ENCODE data around the gene EIF5AL1.
A peak's percentile ranks its signal among the peaks of the same experiment; 100 is the strongest.

EIF5AL1 gene

GRCh38 chr10:79479283-79479909 is 32.9 kb upstream of the EIF5AL1 start:
- H3K27ac ChIP-seq = no peak overlapping the region
- TF ChIP-seq, protein P1, sequence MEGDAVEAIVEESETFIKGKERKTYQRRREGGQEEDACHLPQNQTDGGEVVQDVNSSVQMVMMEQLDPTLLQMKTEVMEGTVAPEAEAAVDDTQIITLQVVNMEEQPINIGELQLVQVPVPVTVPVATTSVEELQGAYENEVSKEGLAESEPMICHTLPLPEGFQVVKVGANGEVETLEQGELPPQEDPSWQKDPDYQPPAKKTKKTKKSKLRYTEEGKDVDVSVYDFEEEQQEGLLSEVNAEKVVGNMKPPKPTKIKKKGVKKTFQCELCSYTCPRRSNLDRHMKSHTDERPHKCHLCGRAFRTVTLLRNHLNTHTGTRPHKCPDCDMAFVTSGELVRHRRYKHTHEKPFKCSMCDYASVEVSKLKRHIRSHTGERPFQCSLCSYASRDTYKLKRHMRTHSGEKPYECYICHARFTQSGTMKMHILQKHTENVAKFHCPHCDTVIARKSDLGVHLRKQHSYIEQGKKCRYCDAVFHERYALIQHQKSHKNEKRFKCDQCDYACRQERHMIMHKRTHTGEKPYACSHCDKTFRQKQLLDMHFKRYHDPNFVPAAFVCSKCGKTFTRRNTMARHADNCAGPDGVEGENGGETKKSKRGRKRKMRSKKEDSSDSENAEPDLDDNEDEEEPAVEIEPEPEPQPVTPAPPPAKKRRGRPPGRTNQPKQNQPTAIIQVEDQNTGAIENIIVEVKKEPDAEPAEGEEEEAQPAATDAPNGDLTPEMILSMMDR (conservative IDR thresholded peaks at IDR 0.05) = no peak

GRCh38 chr10:79482304-79482703 is 30.0 kb upstream of the EIF5AL1 start:
- H3K27ac ChIP-seq = no peak overlapping the region
- TF ChIP-seq, protein P1 (conservative IDR thresholded peaks at IDR 0.05) = no peak

- no peak overlapping the region for H3K27ac ChIP-seq
- TF ChIP-seq, protein P1 (conservative IDR thresholded peaks at IDR 0.05) = no peak
Observed at GRCh38 chr10:79482741-79483140, 29.6 kb upstream of the EIF5AL1 start.

DNA sequence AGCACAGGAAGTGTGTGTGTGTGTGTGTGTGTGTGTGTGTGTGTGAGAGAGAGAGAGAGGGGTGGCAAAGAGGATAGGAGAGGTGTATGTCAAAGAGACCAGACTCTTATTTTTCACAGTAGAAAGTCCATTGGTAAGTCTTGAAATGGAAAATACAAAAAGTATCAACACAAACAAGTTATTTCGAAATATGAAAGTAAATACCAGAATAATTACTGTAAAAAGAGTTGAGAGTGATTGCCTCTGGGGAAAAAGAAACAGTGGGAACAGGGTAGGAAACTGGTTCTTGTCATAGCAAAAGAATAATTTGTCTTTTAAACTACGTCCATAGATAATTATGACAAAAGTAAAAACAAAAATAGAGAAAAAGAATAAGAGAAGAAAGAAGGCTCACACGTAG is 29.0 kb upstream of the EIF5AL1 start:
- TF ChIP-seq, protein P1 (conservative IDR thresholded peaks at IDR 0.05) = no peak
- H3K27ac ChIP-seq = no peak overlapping the region

DNA sequence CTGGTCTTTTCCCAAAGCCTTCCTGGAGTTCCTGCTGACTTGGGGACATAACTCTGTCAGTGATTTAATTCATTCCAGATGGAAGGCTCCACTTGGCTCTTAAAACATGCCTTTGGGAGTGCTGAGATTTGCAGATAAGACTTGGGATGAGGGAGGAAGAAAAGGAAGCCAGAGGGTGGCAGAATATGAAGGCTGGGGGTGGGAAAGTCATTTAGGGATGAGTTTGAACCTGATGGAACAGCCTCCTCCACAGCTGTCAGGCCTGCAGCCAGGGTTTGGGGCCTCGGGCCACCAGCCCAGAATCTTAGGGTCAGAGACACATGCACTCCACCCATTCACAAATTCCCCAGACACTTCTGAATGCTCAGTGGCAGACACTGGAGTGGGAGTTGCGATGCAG is 28.4 kb upstream of the EIF5AL1 start:
- TF ChIP-seq, protein P1 (conservative IDR thresholded peaks at IDR 0.05) = no peak
- no peak overlapping the region for H3K27ac ChIP-seq

DNA sequence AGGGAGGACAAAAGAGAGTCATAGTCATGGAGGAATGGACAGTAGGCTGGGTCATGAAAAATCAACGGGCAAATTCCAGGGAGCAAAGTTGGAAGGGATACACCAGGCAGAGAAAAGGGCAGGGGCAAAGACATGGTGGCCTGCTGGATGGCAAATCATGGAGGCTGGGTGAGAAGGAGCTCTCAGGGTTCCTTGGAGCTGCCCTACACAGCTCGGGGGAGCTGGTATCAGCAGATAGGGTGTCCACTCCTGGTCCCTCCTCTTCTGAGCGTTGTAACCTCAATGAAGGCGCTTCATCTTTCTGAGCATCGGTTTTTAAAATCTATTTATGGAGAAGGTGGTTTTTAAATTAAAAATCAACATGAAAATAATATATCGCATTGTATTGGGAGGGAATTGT is 27.9 kb upstream of the EIF5AL1 start:
- TF ChIP-seq, protein P1 (conservative IDR thresholded peaks at IDR 0.05) = no peak
- no peak overlapping the region for H3K27ac ChIP-seq

DNA sequence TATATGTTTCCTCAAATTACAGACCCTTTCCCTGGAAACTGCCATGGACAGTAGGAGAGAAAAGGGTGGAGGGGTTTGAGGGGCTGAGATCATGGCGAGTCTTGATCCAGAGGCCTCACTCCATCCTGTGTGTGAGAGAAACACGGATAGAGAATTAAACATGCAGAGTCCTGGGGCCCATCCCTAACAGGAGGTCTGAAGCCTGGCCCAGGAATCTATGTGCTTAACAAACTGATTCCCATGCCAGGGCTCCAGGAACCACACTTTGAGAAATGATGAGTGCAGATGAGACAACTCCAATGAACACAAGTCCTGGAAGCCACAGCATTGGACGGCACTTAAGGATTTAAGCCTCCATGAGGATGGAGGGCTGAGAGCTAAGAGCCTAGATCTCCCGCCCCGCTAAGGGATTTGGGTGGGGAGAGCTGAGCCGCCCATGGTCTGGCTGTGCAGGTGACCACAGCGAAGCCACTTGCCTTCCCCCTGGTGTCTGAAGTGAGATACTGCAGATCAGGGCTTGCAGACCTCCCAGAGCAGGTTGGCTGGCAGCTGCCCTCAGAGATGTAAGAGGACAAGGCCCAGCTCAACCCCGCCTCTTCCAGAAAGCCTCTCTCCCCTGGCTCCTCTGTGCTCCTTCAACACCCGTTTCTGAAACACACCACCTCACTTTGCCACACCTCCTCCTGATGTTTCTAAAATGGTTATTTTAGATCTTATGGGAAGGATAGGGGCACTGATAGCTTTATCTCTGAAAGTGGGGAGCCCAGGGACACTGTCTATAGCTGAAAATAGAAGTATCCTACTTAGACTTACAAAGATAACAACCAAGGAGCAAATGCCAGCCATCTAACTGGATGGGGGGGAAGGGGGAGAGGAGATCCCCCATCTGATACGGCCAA is 24.8 kb upstream of the EIF5AL1 start:
- TF ChIP-seq, protein P1 (conservative IDR thresholded peaks at IDR 0.05) = peak; percentile 85
- H3K27ac ChIP-seq = no peak overlapping the region

Data from VCaP (cell line).